Measurements from ENCODE around the gene CCDC152.

Gene CCDC152

GRCh38 chr5:42784132-42784531 is 27.5 kb downstream of the CCDC152 start:
- no peak overlapping the region for H3K4me2 ChIP-seq (ENCODE audit: low read length)
- no peaks in the 10 kb centered on the region for H3K36me3 ChIP-seq (ENCODE audit: insufficient read depth, low read length)
- no peaks in the 10 kb centered on the region for H4K20me1 ChIP-seq (ENCODE audit: insufficient read depth, low read length)
- no peak overlapping the region for H2AFZ ChIP-seq (ENCODE audit: low read length)
- H3K27me3 ChIP-seq (ENCODE audit: insufficient read depth, low read length): no peaks in the 10 kb centered on the region
- H3K4me1 ChIP-seq (ENCODE audit: insufficient read depth, low read length, severe bottlenecking): no peaks in the 10 kb centered on the region
- H3K9me3 ChIP-seq (ENCODE audit: low read length): 0 out of 2 replicates have a peak, but pooled peaks cover 2% of the 10 kb centered on the region
- no peak overlapping the region for H3K27ac ChIP-seq (ENCODE audit: low read depth, low read length, poor library complexity, severe bottlenecking)
- no peaks in the 10 kb centered on the region for H3K79me2 ChIP-seq (ENCODE audit: insufficient read depth, low read length)
- no peak overlapping the region for H3K9ac ChIP-seq (ENCODE audit: low read length)
- TF ChIP-seq, protein P1, sequence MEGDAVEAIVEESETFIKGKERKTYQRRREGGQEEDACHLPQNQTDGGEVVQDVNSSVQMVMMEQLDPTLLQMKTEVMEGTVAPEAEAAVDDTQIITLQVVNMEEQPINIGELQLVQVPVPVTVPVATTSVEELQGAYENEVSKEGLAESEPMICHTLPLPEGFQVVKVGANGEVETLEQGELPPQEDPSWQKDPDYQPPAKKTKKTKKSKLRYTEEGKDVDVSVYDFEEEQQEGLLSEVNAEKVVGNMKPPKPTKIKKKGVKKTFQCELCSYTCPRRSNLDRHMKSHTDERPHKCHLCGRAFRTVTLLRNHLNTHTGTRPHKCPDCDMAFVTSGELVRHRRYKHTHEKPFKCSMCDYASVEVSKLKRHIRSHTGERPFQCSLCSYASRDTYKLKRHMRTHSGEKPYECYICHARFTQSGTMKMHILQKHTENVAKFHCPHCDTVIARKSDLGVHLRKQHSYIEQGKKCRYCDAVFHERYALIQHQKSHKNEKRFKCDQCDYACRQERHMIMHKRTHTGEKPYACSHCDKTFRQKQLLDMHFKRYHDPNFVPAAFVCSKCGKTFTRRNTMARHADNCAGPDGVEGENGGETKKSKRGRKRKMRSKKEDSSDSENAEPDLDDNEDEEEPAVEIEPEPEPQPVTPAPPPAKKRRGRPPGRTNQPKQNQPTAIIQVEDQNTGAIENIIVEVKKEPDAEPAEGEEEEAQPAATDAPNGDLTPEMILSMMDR (IDR thresholded peaks at IDR 0.05; ENCODE audit: low read length): no peak
- no peak for TF ChIP-seq EZH2 (IDR thresholded peaks at IDR 0.05; ENCODE audit: borderline replicate concordance, low read length)
- no peaks in the 10 kb centered on the region for H3K9me2 ChIP-seq (ENCODE audit: low read depth, low read length)
- H3F3A ChIP-seq (ENCODE audit: insufficient read depth, low read length): no peaks in the 10 kb centered on the region
- no peak overlapping the region for H3K4me3 ChIP-seq (ENCODE audit: low read depth, low read length, poor library complexity, severe bottlenecking)

GRCh38 chr5:42785756-42786155 is 29.1 kb downstream of the CCDC152 start:
- no peak overlapping the region for H3K4me3 ChIP-seq (ENCODE audit: low read depth, low read length, poor library complexity, severe bottlenecking)
- no peaks in the 10 kb centered on the region for H3F3A ChIP-seq (ENCODE audit: insufficient read depth, low read length)
- no peaks in the 10 kb centered on the region for H3K79me2 ChIP-seq (ENCODE audit: insufficient read depth, low read length)
- no peak overlapping the region for H3K27ac ChIP-seq (ENCODE audit: low read depth, low read length, poor library complexity, severe bottlenecking)
- H3K9me2 ChIP-seq (ENCODE audit: low read depth, low read length): no peaks in the 10 kb centered on the region
- H3K9ac ChIP-seq (ENCODE audit: low read length): no peak overlapping the region
- no peak overlapping the region for H2AFZ ChIP-seq (ENCODE audit: low read length)
- 0 out of 2 replicates have a peak, but pooled peaks cover 2% of the 10 kb centered on the region for H3K9me3 ChIP-seq (ENCODE audit: low read length)
- H3K27me3 ChIP-seq (ENCODE audit: insufficient read depth, low read length): no peaks in the 10 kb centered on the region
- H3K4me2 ChIP-seq (ENCODE audit: low read length): no peak overlapping the region
- no peaks in the 10 kb centered on the region for H3K4me1 ChIP-seq (ENCODE audit: insufficient read depth, low read length, severe bottlenecking)
- H4K20me1 ChIP-seq (ENCODE audit: insufficient read depth, low read length): no peaks in the 10 kb centered on the region
- no peak for TF ChIP-seq EZH2 (IDR thresholded peaks at IDR 0.05; ENCODE audit: borderline replicate concordance, low read length)
- TF ChIP-seq, protein P1 (IDR thresholded peaks at IDR 0.05; ENCODE audit: low read length): no peak
- H3K36me3 ChIP-seq (ENCODE audit: insufficient read depth, low read length): no peaks in the 10 kb centered on the region

- Histone ChIP-seq H3K79me2 (ENCODE audit: insufficient read depth, low read length) (no peaks in the 10 kb centered on the region), H3K4me2 (ENCODE audit: low read length) (no peak overlapping the region), H3F3A (ENCODE audit: insufficient read depth, low read length) (no peaks in the 10 kb centered on the region), H2AFZ (ENCODE audit: low read length) (no peak overlapping the region), H3K9ac (ENCODE audit: low read length) (no peak overlapping the region), H3K4me1 (ENCODE audit: insufficient read depth, low read length, severe bottlenecking) (no peaks in the 10 kb centered on the region), H3K9me3 (ENCODE audit: low read length) (0 out of 2 replicates have a peak, but pooled peaks cover 2% of the 10 kb centered on the region), H4K20me1 (ENCODE audit: insufficient read depth, low read length) (no peaks in the 10 kb centered on the region), H3K36me3 (ENCODE audit: insufficient read depth, low read length) (no peaks in the 10 kb centered on the region), H3K9me2 (ENCODE audit: low read depth, low read length) (no peaks in the 10 kb centered on the region), H3K4me3 (ENCODE audit: low read depth, low read length, poor library complexity, severe bottlenecking) (no peak overlapping the region), H3K27ac (ENCODE audit: low read depth, low read length, poor library complexity, severe bottlenecking) (no peak overlapping the region), H3K27me3 (ENCODE audit: insufficient read depth, low read length) (no peaks in the 10 kb centered on the region)
- TF ChIP-seq, protein P1 (IDR thresholded peaks at IDR 0.05; ENCODE audit: low read length): no peak
- no peak for TF ChIP-seq EZH2 (IDR thresholded peaks at IDR 0.05; ENCODE audit: borderline replicate concordance, low read length)
These were observed 30.5 kb downstream of the CCDC152 start for GRCh38 chr5:42787073-42787472.
